ENCODE results near the gene TMEM54. TPM values are rescaled to one million over a fixed set of nuclear protein-coding genes. Genes with fewer than 3 reads are reported as not detected.

TMEM54 gene
- total and polyA plus RNA-seq, 2 donors (not counting 1 experiment from before 2014, with no cell fraction given), result 0.13 TPM; not detected in 1

GRCh38 chr1:32948390-32948722 is 47.2 kb upstream of the TMEM54 start:
- CTCF ChIA-PET, result interaction anchor here (1.1 to 2.1 kb wide), 3 partner anchors 11 to 138 kb away, joined by 3 to 8 read pairs (median 3); no protein-coding TSS in a partner anchor
- Mint-ChIP-seq H3K27ac (no peak overlapping the region), H3K9me3 (ENCODE audit: insufficient read depth) (no peaks in the 10 kb centered on the region), H3K27me3 (no peaks in the 10 kb centered on the region), H3K4me3 (no peak overlapping the region), H3K4me1 (peaks cover 20% of the 10 kb centered on the region)
- Histone ChIP-seq H3K4me1 (ENCODE audit: control insufficient read depth in 2 of 2, insufficient read depth in 2 of 2, low read length in 2 of 2) (peaks cover 5 to 6% of the 10 kb centered on the region in 2 donors), H3K27ac (ENCODE audit: low read length in 2 of 2) (no peak overlapping the region), H3K4me3 (ENCODE audit: control extremely low read depth in 1 of 5, extremely low read depth in 1 of 5, insufficient read depth in 1 of 5, low read depth in 2 of 5, low read length in 4 of 5) (no peak overlapping the region), H4K20me1 (ENCODE audit: control insufficient read depth, insufficient read depth, low read length, poor library complexity, severe bottlenecking) (peaks cover 20% of the 10 kb centered on the region), H3K79me2 (ENCODE audit: control insufficient read depth, insufficient read depth, low read length) (peaks cover 27% of the 10 kb centered on the region), H3K36me3 (replicated peaks in 1 of 2; ENCODE audit: control extremely low read depth in 1 of 2, control insufficient read depth in 1 of 2, extremely low read depth in 1 of 2, insufficient read depth in 2 of 2, low read length in 1 of 2) (peaks cover 13 to 45% of the 10 kb centered on the region in 2 experiments), H3K9ac (ENCODE audit: low read length) (no peak overlapping the region), H3K4me2 (replicated peaks; ENCODE audit: low read depth, low read length, poor library complexity, severe bottlenecking) (no peak overlapping the region), H2AFZ (ENCODE audit: insufficient read depth, low read depth, low read length, poor library complexity, severe bottlenecking) (no peak overlapping the region), H3K9me3 (ENCODE audit: control extremely low read depth in 1 of 3, control insufficient read depth in 2 of 3, insufficient read depth in 1 of 3, low read length in 2 of 3) (peaks cover 0 to 5% (median 0%) of the 10 kb centered on the region in 3 donors), H3K27me3 (replicated peaks in 1 of 4; ENCODE audit: control extremely low read depth in 1 of 4, control insufficient read depth in 3 of 4, insufficient read depth in 4 of 4, low read length in 3 of 4) (no peaks in the 10 kb centered on the region)
- ATAC-seq (ENCODE audit: low read depth) (no peak), DNase-seq (no peak)
- intact Hi-C loops (cut with micrococcal nuclease), result loop anchor here (5.0 kb wide), 1 partner anchor 44 kb away; no protein-coding TSS in a partner anchor
- no CpG with 5 or more reads among the region's 1 CpG for WGBS (ENCODE audit: insufficient coverage)
- no peak for TF ChIP-seq CTCF (IDR thresholded peaks at IDR 0.05)
- TF ChIP-seq EZH2 (IDR thresholded peaks at IDR 0.05; ENCODE audit: borderline replicate concordance, insufficient read depth, low read depth, low read length, poor library complexity, severe bottlenecking), result no peak
- POLR2A ChIA-PET, result no interaction called here

GRCh38 chr1:32947669-32948389 is 46.6 kb upstream of the TMEM54 start:
- POLR2A ChIA-PET, result no interaction called here
- H3K4me2 ChIP-seq (replicated peaks; ENCODE audit: low read depth, low read length, poor library complexity, severe bottlenecking), result no peak overlapping the region
- CTCF ChIA-PET, result interaction anchor here (1.1 to 2.1 kb wide), 3 partner anchors 10 to 139 kb away, joined by 3 to 8 read pairs (median 3); no protein-coding TSS in a partner anchor

More at GRCh38 chr1:32947669-32948389, 46.6 kb upstream of the TMEM54 start:
- peaks cover 0 to 5% (median 0%) of the 10 kb centered on the region in 3 donors for H3K9me3 ChIP-seq (ENCODE audit: control extremely low read depth in 1 of 3, control insufficient read depth in 2 of 3, insufficient read depth in 1 of 3, low read length in 2 of 3)
- DNase-seq (no peak), ATAC-seq (ENCODE audit: low read depth) (no peak)
- no peak for TF ChIP-seq CTCF (IDR thresholded peaks at IDR 0.05)
- no peak overlapping the region for H3K4me3 ChIP-seq (ENCODE audit: control extremely low read depth in 1 of 5, extremely low read depth in 1 of 5, insufficient read depth in 1 of 5, low read depth in 2 of 5, low read length in 4 of 5)
- intact Hi-C loops (cut with micrococcal nuclease), result loop anchor here (5.0 kb wide), 1 partner anchor 44 kb away; no protein-coding TSS in a partner anchor
- H3K9ac ChIP-seq (ENCODE audit: low read length), result no peak overlapping the region
- peaks cover 13 to 45% of the 10 kb centered on the region in 2 experiments for H3K36me3 ChIP-seq (replicated peaks in 1 of 2; ENCODE audit: control extremely low read depth in 1 of 2, control insufficient read depth in 1 of 2, extremely low read depth in 1 of 2, insufficient read depth in 2 of 2, low read length in 1 of 2)
- Mint-ChIP-seq H3K27me3 (no peaks in the 10 kb centered on the region), H3K9me3 (ENCODE audit: insufficient read depth) (no peaks in the 10 kb centered on the region), H3K4me1 (peaks cover 16% of the 10 kb centered on the region), H3K4me3 (no peak overlapping the region), H3K27ac (no peak overlapping the region)
- H3K4me1 ChIP-seq (ENCODE audit: control insufficient read depth in 2 of 2, insufficient read depth in 2 of 2, low read length in 2 of 2), result peaks cover 4 to 6% of the 10 kb centered on the region in 2 donors
- no peak overlapping the region for H2AFZ ChIP-seq (ENCODE audit: insufficient read depth, low read depth, low read length, poor library complexity, severe bottlenecking)
- no peaks in the 10 kb centered on the region for H3K27me3 ChIP-seq (replicated peaks in 1 of 4; ENCODE audit: control extremely low read depth in 1 of 4, control insufficient read depth in 3 of 4, insufficient read depth in 4 of 4, low read length in 3 of 4)
- peaks cover 15% of the 10 kb centered on the region for H4K20me1 ChIP-seq (ENCODE audit: control insufficient read depth, insufficient read depth, low read length, poor library complexity, severe bottlenecking)
- H3K27ac ChIP-seq (ENCODE audit: low read length in 2 of 2), result no peak overlapping the region
- WGBS (ENCODE audit: insufficient coverage), result 96% methylated on average over 2 of the region's 6 CpGs
- peaks cover 21% of the 10 kb centered on the region for H3K79me2 ChIP-seq (ENCODE audit: control insufficient read depth, insufficient read depth, low read length)
